Parathyroid adenoma (tissue), 2 donors: ENCODE data around the gene LSMEM2.

Experiments used
- H2AFZ ChIP-seq: fragments of 300-600 bp; sonication (generic); one replicate; pipeline ENCODE4 v1.7.0; 2017; ENCODE audit warnings: antibody characterized with exemption, mild to moderate bottlenecking
- H3K27ac ChIP-seq: fragments of 300-600 bp; sonication (generic); one replicate; pipeline ENCODE4 v1.7.0; 2017
- H3K27me3 ChIP-seq: fragments of 300-600 bp; sonication (generic); one replicate; pipeline ENCODE4 v1.7.0; 2017; ENCODE audit warnings: low read length; ENCODE audit not compliant: control insufficient read depth, insufficient read depth
- H3K36me3 ChIP-seq: fragments of 300-600 bp; sonication (generic); one replicate; pipeline ENCODE4 v1.7.0; 2017; ENCODE audit warnings: low read length; ENCODE audit not compliant: control insufficient read depth, insufficient read depth
- H3K4me1 ChIP-seq: fragments of 300-600 bp; sonication (generic); one replicate; pipeline ENCODE4 v1.7.0; 2017; ENCODE audit warnings: control low read depth
- H3K4me2 ChIP-seq: fragments of 300-600 bp; sonication (generic); one replicate; pipeline ENCODE4 v1.7.0; 2017; ENCODE audit warnings: low read length
- H3K4me3 ChIP-seq: fragments of 300-600 bp; sonication (generic); one replicate; pipeline ENCODE4 v1.7.0; 2017; ENCODE audit warnings: low read depth, low read length
- H3K79me2 ChIP-seq: fragments of 300-600 bp; sonication (generic); one replicate; pipeline ENCODE4 v1.7.0; 2017; ENCODE audit warnings: control low read depth
- H3K9ac ChIP-seq: fragments of 300-600 bp; sonication (generic); one replicate; pipeline ENCODE4 v1.7.0; 2017; ENCODE audit warnings: mild to moderate bottlenecking
- H3K9me3 ChIP-seq: fragments of 300-600 bp; sonication (generic); one replicate; pipeline ENCODE4 v1.7.0; 2017; ENCODE audit warnings: low read length; ENCODE audit not compliant: control insufficient read depth
- TF ChIP-seq, protein P1 (sequence below): fragments of 300-600 bp; sonication (generic); IDR thresholded peaks from one replicate; pipeline ENCODE4 v1.7.0; 2017; ENCODE audit warnings: antibody characterized with exemption, mild to moderate bottlenecking
- donor health status: primary hyperparathyroidism.

LSMEM2 gene

DNA sequence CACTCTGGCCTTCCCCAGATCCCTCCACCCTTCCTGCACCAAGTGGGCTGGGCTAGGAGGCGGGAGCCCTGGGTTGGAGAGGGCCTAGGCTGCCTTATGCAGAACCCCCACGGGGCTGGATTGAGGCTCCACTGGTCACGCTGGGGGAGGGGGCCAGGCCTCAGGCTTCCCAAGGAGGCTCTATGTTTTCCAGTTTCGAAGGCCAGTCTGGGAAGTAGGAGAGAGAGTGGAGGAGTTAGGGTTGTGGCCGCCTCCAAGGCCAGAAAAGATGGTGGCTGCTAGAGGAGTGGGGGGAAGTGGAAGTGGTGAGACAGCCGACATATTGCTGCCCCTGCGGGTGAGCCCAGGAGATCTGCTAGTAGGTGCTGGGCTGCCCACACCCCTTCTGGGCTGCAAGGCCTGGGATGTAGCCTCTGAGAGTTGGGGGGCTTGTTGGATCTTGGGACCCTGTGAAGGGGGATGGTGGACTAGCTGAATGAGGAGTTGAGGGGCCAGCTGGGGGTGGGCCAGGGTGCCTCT, 41.7 kb upstream of the LSMEM2 start:
- H3K79me2 ChIP-seq: peaks cover 51% of the 10 kb centered on the region
- peak overlapping the region; percentile 91 for H3K27ac ChIP-seq
- TF ChIP-seq, protein P1, sequence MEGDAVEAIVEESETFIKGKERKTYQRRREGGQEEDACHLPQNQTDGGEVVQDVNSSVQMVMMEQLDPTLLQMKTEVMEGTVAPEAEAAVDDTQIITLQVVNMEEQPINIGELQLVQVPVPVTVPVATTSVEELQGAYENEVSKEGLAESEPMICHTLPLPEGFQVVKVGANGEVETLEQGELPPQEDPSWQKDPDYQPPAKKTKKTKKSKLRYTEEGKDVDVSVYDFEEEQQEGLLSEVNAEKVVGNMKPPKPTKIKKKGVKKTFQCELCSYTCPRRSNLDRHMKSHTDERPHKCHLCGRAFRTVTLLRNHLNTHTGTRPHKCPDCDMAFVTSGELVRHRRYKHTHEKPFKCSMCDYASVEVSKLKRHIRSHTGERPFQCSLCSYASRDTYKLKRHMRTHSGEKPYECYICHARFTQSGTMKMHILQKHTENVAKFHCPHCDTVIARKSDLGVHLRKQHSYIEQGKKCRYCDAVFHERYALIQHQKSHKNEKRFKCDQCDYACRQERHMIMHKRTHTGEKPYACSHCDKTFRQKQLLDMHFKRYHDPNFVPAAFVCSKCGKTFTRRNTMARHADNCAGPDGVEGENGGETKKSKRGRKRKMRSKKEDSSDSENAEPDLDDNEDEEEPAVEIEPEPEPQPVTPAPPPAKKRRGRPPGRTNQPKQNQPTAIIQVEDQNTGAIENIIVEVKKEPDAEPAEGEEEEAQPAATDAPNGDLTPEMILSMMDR: no peak
- peak overlapping the region; percentile 47 for H3K9ac ChIP-seq
- peak overlapping the region; percentile 84 for H3K4me3 ChIP-seq
- H3K9me3 ChIP-seq: no peaks in the 10 kb centered on the region
- peak overlapping the region; percentile 100 for H3K4me2 ChIP-seq
- peak overlapping the region; percentile 9 for H2AFZ ChIP-seq
- H3K27me3 ChIP-seq: no peaks in the 10 kb centered on the region
- H3K36me3 ChIP-seq: no peaks in the 10 kb centered on the region
- H3K4me1 ChIP-seq: peaks cover 24% of the 10 kb centered on the region

DNA sequence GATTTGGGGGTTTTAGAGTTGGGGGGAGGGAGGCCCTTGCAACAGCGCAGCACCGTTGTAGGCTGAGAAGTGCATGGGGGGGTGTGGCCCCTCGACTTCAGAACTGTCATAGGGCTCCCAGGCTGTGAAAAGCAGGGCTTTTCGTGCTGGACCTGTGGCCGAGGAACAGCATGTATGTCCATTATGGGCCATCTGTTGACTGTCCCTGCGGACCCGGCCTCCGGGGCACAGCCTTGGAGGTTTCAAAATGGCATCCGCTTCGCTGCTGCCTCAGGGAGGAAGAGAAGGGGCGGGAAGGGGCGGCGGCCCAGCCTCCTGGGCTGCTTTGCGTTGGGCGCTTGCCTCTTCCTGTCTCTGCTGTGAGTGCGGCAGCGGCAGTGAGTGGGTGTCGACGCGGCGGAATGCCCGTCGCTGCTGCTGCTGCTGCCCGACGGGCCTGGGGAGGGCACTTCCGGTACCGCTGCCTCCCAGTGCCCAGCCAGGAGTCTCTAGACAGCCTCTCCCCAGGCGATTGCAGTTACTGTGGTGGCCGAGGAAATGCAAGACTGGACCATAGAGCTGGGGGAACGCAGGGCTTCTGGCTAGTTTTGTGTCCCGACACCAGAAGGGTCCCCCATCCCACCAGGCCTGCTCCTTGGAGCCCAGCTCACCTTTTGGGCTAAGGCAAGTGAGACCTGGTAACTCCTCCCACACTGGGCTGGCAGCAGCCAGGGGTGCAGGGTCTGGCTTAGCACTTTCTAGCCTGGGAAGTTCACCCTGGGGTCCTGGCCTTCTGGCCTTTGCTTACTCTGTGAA, 40.9 kb upstream of the LSMEM2 start:
- Histone ChIP-seq H3K4me1 (peaks cover 30% of the 10 kb centered on the region), H3K4me2 (peak overlapping the region; percentile 100), H3K9ac (peak overlapping the region; percentile 47)

DNA sequence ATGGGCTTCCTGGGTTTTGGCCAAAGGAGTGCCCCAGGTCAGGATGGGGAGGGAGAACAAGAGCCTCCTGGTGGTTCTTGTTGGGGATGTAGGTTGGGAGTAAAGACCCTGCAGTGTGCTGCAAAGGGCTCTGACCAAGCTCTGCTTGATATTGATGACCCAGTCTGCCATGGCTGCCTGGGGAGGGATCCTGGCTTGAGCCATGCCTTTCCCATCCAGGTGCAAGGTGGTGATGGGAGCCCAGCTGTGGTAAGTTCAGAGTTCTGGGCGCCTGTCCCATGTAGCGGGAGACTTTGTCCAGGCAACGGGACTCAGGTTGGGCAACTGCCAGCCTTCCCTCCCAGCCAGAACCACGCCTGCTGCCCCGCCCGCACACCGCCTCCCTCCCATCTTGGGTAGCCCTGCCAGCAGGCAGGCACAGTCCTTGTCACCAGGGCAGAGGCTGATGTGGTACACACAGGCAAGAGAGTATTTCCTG, 40.3 kb upstream of the LSMEM2 start:
- peak overlapping the region; percentile 84 for H3K4me3 ChIP-seq
- H3K27ac ChIP-seq: peak overlapping the region; percentile 91
- no peaks in the 10 kb centered on the region for H3K27me3 ChIP-seq
- H3K36me3 ChIP-seq: no peaks in the 10 kb centered on the region
- H3K4me1 ChIP-seq: peaks cover 34% of the 10 kb centered on the region
- H3K9me3 ChIP-seq: no peaks in the 10 kb centered on the region
- no peak overlapping the region for H3K9ac ChIP-seq
- TF ChIP-seq, protein P1: no peak
- no peak overlapping the region for H2AFZ ChIP-seq
- peaks cover 64% of the 10 kb centered on the region for H3K79me2 ChIP-seq
- H3K4me2 ChIP-seq: peak overlapping the region; percentile 100

More for the DNA sequence above, 40.9 kb upstream of the LSMEM2 start:
- H3K36me3 ChIP-seq: no peaks in the 10 kb centered on the region
- H3K27me3 ChIP-seq: no peaks in the 10 kb centered on the region
- TF ChIP-seq, protein P1: no peak
- H3K79me2 ChIP-seq: peaks cover 58% of the 10 kb centered on the region
- H3K4me3 ChIP-seq: peak overlapping the region; percentile 84
- peak overlapping the region; percentile 4 for H2AFZ ChIP-seq
- no peaks in the 10 kb centered on the region for H3K9me3 ChIP-seq
- peak overlapping the region; percentile 91 for H3K27ac ChIP-seq

DNA sequence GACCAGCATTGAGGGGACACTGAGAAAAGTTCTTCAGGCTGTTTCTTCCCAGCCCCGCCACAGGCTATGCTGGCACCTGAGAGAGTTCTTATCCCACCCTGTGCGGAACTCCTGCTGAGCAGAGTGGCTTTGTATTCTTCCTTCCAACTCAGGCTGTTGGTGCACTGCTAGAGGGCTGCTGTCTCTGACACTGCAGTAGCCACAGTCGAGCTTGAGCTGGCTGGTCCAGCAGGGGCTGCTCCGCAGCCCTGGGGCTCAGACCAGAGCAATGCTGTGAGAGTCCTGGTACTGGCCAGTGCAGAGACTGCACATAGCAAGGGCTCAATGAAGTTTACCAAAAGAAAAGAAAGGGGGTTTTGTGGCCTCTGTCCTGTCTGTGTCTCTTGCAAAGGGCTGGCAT, 39.2 kb upstream of the LSMEM2 start:
- no peak overlapping the region for H2AFZ ChIP-seq
- H3K9me3 ChIP-seq: no peaks in the 10 kb centered on the region
- peaks cover 40% of the 10 kb centered on the region for H3K4me1 ChIP-seq
- no peaks in the 10 kb centered on the region for H3K27me3 ChIP-seq
- no peaks in the 10 kb centered on the region for H3K36me3 ChIP-seq
- H3K4me2 ChIP-seq: no peak overlapping the region
- H3K4me3 ChIP-seq: no peak overlapping the region
- H3K9ac ChIP-seq: no peak overlapping the region
- H3K27ac ChIP-seq: no peak overlapping the region
- peaks cover 75% of the 10 kb centered on the region for H3K79me2 ChIP-seq
- TF ChIP-seq, protein P1: no peak
